CD14-positive monocyte (primary cell): ENCODE data around the gene CGREF1. TPM values are rescaled to one million over a fixed set of nuclear protein-coding genes. Genes with fewer than 3 reads are reported as not detected.

Experiments
- DNase-seq, 3 donors: peaks; one replicate each; pipeline ENCODE4 v3.0.0-alpha.2; 2011 to 2022
- H2AFZ ChIP-seq: 2 replicates; pipeline ENCODE4 v1.6.0; 2012; ENCODE audit warnings: mild to moderate bottlenecking, low read depth, low read length, inconsistent platforms; ENCODE audit not compliant: insufficient read depth, poor library complexity, severe bottlenecking
- H3K27ac ChIP-seq, 2 donors: 1 replicate in 1 of 2; 2 replicates in 1 of 2; pipeline ENCODE4 v1.5.1; 2012 to 2013; ENCODE audit warnings: low read length in 2 of 2, control low read depth in 1 of 2, inconsistent platforms in 1 of 2, low read depth in 1 of 2, mild to moderate bottlenecking in 1 of 2
- H3K27me3 ChIP-seq, 2 donors: one replicate each; pipeline versions ENCODE4 v1.6.0 to v1.6.1; 2011 to 2013; ENCODE audit warnings: low read length in 2 of 2; ENCODE audit not compliant: control insufficient read depth in 2 of 2, insufficient read depth in 2 of 2
- H3K36me3 ChIP-seq, 2 donors: replicated peaks in 1 of 2; 1 replicate in 1 of 2; 2 replicates in 1 of 2; pipeline versions ENCODE4 v1.5.1 to v1.6.1; 2012 to 2013; ENCODE audit warnings: low read length in 2 of 2, control low read depth in 1 of 2, inconsistent platforms in 1 of 2, mild to moderate bottlenecking in 1 of 2; ENCODE audit not compliant: insufficient read depth in 2 of 2, control insufficient read depth in 1 of 2
- H3K4me1 ChIP-seq, 2 donors: 1 replicate in 1 of 2; 2 replicates in 1 of 2; pipeline versions ENCODE4 v1.5.1 to v1.6.1; 2012 to 2013; ENCODE audit warnings: low read length in 2 of 2, control low read depth in 1 of 2, inconsistent platforms in 1 of 2, mild to moderate bottlenecking in 1 of 2, moderate library complexity in 1 of 2; ENCODE audit not compliant: insufficient read depth in 2 of 2, control insufficient read depth in 1 of 2
- H3K4me2 ChIP-seq: replicated peaks from 2 replicates; pipeline ENCODE3; 2012; ENCODE audit warnings: low read length, moderate library complexity, mild to moderate bottlenecking; ENCODE audit not compliant: poor library complexity, severe bottlenecking; ENCODE audit errors: extremely low read depth
- H3K4me3 ChIP-seq, 3 experiments: fragments of 200-600 bp in 1 of 3; sonication (generic) in 1 of 3; replicated peaks in 1 of 3; 1 replicate in 2 of 3; 2 replicates in 1 of 3; pipeline ENCODE4 v1.5.1; 2011 to 2013; ENCODE audit warnings: low read length in 3 of 3, mild to moderate bottlenecking in 3 of 3, control low read depth in 2 of 3, low read depth in 2 of 3, inconsistent platforms in 1 of 3, moderate library complexity in 1 of 3
- H3K79me2 ChIP-seq: 2 replicates; pipeline ENCODE4 v1.6.0; 2012; ENCODE audit warnings: mild to moderate bottlenecking, control low read depth, inconsistent platforms, low read length, moderate library complexity; ENCODE audit not compliant: insufficient read depth
- H3K9ac ChIP-seq: 2 replicates; pipeline ENCODE4 v1.6.0; 2017; ENCODE audit warnings: low read length, mild to moderate bottlenecking; ENCODE audit not compliant: insufficient read depth, poor library complexity, severe bottlenecking
- H3K9me3 ChIP-seq, 2 donors: replicated peaks in 1 of 2; 1 replicate in 1 of 2; 2 replicates in 1 of 2; pipeline versions ENCODE4 v1.5.1 to v1.6.1; 2012 to 2013; ENCODE audit warnings: low read length in 2 of 2, control low read depth in 1 of 2; ENCODE audit not compliant: control insufficient read depth in 1 of 2, insufficient read depth in 1 of 2
- H4K20me1 ChIP-seq: 2 replicates; pipeline ENCODE4 v1.6.0; 2012; ENCODE audit warnings: mild to moderate bottlenecking, low read length, control low read depth, moderate library complexity; ENCODE audit not compliant: insufficient read depth
- H3K27ac Mint-ChIP-seq, 7 donors: one replicate each; pipeline ENCODE4 v1.8.0; 2020; ENCODE audit warnings: mild to moderate bottlenecking in 7 of 7, mixed read lengths in 7 of 7, moderate library complexity in 6 of 7, inconsistent platforms in 2 of 7
- H3K27me3 Mint-ChIP-seq, 3 donors: one replicate each; pipeline ENCODE4 v1.8.0; 2021 to 2022; ENCODE audit warnings: low read depth in 3 of 3, mild to moderate bottlenecking in 3 of 3, mixed read lengths in 3 of 3, moderate library complexity in 3 of 3, inconsistent platforms in 1 of 3
- H3K36me3 Mint-ChIP-seq, 2 donors: one replicate each; pipeline ENCODE4 v1.8.0; 2020; ENCODE audit warnings: mixed read lengths in 2 of 2, inconsistent platforms in 1 of 2, mild to moderate bottlenecking in 1 of 2
- H3K4me1 Mint-ChIP-seq: one replicate; pipeline ENCODE4 v1.8.0; 2020; ENCODE audit warnings: mild to moderate bottlenecking, mixed read lengths
- H3K4me3 Mint-ChIP-seq, 2 donors: one replicate each; pipeline ENCODE4 v1.8.0; 2020; ENCODE audit warnings: mild to moderate bottlenecking in 2 of 2, mixed read lengths in 2 of 2, moderate library complexity in 1 of 2
- H3K9me3 Mint-ChIP-seq, 7 donors: one replicate each; pipeline ENCODE4 v1.8.0; 2020 to 2022; ENCODE audit warnings: mixed read lengths in 7 of 7, mild to moderate bottlenecking in 6 of 7, moderate library complexity in 6 of 7, inconsistent platforms in 2 of 7
- WGBS: methylation state at CpG from one replicate; pipeline ENCODE4 v1.1.5; 2013; ENCODE audit warnings: missing lambda C conversion rate; ENCODE audit not compliant: insufficient coverage; 5-methylcytosine and 5-hydroxymethylcytosine counted together
- intact Hi-C, 2 donors: fragments of 100-400 bp; cut with micrococcal nuclease; formaldehyde crosslinking; loops; one replicate each; pipeline versions ENCODE4 v1.15.0 to v1.15.1; 2023
- polyA plus RNA-seq, 3 donors: library from polyadenylated mRNA; depleted of rRNA in 1 of 3; unstranded in 2 of 3; stranded (reverse) in 1 of 3; fragments of 300-500 nt in 2 of 3; fragments of >200 nt in 1 of 3; fragmentation: Illumina TruSeq in 2 of 3; gene quantifications; 1 replicate in 2 of 3; 2 replicates in 1 of 3; pipeline ENCODE4 v1.2.3, GENCODE V29; 2012 to 2021
- TF ChIP-seq, protein P1 (sequence below): fragments of 200-600 bp; IDR thresholded peaks from one replicate; pipeline ENCODE4 v1.8.0; 2022; ENCODE audit warnings: antibody characterized with exemption, mild to moderate bottlenecking

The CGREF1 gene
- polyA plus RNA-seq, 3 donors: not detected

DNA sequence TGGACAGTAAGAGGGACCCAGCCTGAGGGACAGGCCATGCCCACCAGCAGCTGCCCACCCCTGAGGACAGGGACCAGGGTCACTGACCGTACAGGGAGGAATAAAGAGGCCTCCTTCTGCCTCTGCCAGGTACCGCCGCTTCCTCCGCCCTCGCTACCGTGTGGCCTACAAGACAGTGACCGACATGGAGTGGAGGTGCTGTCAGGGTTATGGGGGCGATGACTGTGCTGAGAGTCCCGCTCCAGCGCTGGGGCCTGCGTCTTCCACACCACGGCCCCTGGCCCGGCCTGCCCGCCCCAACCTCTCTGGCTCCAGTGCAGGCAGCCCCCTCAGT is 38.4 kb downstream of the CGREF1 start:
- 100% methylated on average over 2 of the region's 14 CpGs for WGBS
- H3K4me1 ChIP-seq: peaks cover 49 to 55% of the 10 kb centered on the region in 2 donors
- peaks cover 5% of the 10 kb centered on the region for H3K79me2 ChIP-seq
- no peaks in the 10 kb centered on the region for H3K27me3 ChIP-seq
- peaks cover 0 to 7% (median 2%) of the 10 kb centered on the region in 3 donors for H3K27me3 Mint-ChIP-seq
- H3K36me3 Mint-ChIP-seq: no peaks in the 10 kb centered on the region
- H3K4me1 Mint-ChIP-seq: peaks cover 57% of the 10 kb centered on the region
- TF ChIP-seq, protein P1, sequence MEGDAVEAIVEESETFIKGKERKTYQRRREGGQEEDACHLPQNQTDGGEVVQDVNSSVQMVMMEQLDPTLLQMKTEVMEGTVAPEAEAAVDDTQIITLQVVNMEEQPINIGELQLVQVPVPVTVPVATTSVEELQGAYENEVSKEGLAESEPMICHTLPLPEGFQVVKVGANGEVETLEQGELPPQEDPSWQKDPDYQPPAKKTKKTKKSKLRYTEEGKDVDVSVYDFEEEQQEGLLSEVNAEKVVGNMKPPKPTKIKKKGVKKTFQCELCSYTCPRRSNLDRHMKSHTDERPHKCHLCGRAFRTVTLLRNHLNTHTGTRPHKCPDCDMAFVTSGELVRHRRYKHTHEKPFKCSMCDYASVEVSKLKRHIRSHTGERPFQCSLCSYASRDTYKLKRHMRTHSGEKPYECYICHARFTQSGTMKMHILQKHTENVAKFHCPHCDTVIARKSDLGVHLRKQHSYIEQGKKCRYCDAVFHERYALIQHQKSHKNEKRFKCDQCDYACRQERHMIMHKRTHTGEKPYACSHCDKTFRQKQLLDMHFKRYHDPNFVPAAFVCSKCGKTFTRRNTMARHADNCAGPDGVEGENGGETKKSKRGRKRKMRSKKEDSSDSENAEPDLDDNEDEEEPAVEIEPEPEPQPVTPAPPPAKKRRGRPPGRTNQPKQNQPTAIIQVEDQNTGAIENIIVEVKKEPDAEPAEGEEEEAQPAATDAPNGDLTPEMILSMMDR: peak; percentile 9
- peak overlapping the region; percentile 70 for H3K4me2 ChIP-seq
- no peaks in the 10 kb centered on the region for H3K9me3 ChIP-seq
- H3K9me3 Mint-ChIP-seq: no peaks in the 10 kb centered on the region
- peak overlapping the region in 5 of 7 donors; percentile 86 to 95 (median 94) for H3K27ac Mint-ChIP-seq
- no peak overlapping the region for H3K4me3 Mint-ChIP-seq
- peak overlapping the region in 1 of 3 experiments; percentile 59 for H3K4me3 ChIP-seq
- H4K20me1 ChIP-seq: no peaks in the 10 kb centered on the region
- H2AFZ ChIP-seq: peak overlapping the region; percentile 37
- no peak for DNase-seq
- intact Hi-C loops: loop anchor here in 1 of 2 donors (2.0 kb wide), 1 partner anchor 48 kb away; the partner anchor contains the start of gene TMEM214
- H3K36me3 ChIP-seq: no peaks in the 10 kb centered on the region
- H3K9ac ChIP-seq: no peak overlapping the region
- peak overlapping the region in 1 of 2 donors; percentile 11 for H3K27ac ChIP-seq

DNA sequence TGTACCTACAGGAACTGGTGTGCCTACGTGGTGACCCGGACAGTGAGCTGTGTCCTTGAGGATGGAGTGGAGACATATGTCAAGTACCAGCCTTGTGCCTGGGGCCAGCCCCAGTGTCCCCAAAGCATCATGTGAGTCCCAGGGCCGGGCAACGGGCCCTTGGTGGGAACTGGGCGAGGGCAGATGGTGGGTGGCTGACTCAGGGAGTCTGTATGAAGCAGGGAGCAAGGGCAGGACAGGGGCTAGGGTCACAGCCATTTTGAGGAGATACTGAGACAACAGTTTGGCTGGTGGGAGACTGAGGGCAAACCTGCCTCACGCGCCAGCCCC is 38.8 kb downstream of the CGREF1 start:
- Mint-ChIP-seq H3K27ac (peak overlapping the region in 2 of 7 donors; percentile 70 to 83), H3K9me3 (peaks cover 0 to 1% (median 0%) of the 10 kb centered on the region in 7 donors), H3K27me3 (peaks cover 0 to 7% (median 2%) of the 10 kb centered on the region in 3 donors), H3K4me3 (no peak overlapping the region), H3K36me3 (no peaks in the 10 kb centered on the region), H3K4me1 (peaks cover 57% of the 10 kb centered on the region)
- Histone ChIP-seq H3K9ac (no peak overlapping the region), H3K4me2 (no peak overlapping the region), H3K27me3 (no peaks in the 10 kb centered on the region), H2AFZ (no peak overlapping the region), H3K4me3 (no peak overlapping the region), H3K9me3 (no peaks in the 10 kb centered on the region), H3K79me2 (peaks cover 5% of the 10 kb centered on the region), H3K4me1 (peaks cover 49 to 55% of the 10 kb centered on the region in 2 donors), H3K27ac (no peak overlapping the region), H3K36me3 (no peaks in the 10 kb centered on the region), H4K20me1 (no peaks in the 10 kb centered on the region)
- intact Hi-C loops: loop anchor here in 1 of 2 donors (2.0 kb wide), 1 partner anchor 47 kb away; the partner anchor contains the start of gene TMEM214
- DNase-seq: no peak
- WGBS: 86% methylated on average over 7 of the region's 7 CpGs
- TF ChIP-seq, protein P1: no peak
